ENCODE measurements around the gene PHF12.

DNA sequence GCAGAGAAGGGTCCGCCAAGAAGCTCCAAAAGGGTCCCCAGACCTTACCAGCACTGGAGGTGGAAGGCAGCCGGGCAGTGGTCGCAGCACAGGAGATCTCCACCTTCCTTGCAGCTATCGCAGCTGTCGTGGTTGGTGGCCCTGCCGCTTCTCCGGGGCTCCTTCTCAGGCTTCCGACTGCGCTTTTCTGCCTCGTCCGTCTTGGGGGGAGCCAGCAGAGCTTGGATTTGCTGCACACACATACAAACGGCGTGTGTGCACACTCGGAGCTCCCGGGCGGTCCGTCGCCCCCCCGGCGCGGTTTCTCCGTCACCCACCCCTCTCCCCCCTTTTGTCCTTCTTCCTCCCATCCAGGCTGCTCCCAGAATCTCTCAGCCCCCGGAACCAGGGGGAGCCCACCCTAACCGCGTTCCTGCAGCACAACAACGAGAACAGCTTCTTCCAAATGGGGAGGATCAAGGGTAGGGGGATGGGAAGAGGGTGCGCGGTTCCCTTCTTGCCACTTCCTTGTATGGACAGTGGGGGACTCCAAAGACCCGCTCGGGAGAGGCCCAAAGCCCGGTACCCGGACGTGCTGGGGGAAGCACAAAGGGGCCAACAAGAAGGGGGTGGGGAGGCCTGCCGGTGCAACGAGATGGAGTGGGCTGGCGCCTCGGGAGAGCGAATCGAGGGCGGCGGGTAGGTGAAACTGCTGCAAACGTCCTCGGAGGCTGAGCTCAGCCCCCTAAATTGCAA is 1.1 kb downstream of the PHF12 start:
- TF ChIP-seq POLR2A (IDR thresholded peaks at IDR 0.05): no peak
- TF ChIP-seq, protein P1, sequence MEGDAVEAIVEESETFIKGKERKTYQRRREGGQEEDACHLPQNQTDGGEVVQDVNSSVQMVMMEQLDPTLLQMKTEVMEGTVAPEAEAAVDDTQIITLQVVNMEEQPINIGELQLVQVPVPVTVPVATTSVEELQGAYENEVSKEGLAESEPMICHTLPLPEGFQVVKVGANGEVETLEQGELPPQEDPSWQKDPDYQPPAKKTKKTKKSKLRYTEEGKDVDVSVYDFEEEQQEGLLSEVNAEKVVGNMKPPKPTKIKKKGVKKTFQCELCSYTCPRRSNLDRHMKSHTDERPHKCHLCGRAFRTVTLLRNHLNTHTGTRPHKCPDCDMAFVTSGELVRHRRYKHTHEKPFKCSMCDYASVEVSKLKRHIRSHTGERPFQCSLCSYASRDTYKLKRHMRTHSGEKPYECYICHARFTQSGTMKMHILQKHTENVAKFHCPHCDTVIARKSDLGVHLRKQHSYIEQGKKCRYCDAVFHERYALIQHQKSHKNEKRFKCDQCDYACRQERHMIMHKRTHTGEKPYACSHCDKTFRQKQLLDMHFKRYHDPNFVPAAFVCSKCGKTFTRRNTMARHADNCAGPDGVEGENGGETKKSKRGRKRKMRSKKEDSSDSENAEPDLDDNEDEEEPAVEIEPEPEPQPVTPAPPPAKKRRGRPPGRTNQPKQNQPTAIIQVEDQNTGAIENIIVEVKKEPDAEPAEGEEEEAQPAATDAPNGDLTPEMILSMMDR (IDR thresholded peaks at IDR 0.05): no peak

All from Peyer's patch (tissue), 4 donors.